NCI-H345 treated with DMSO at 0.1 percent for 48 hours (cell line): ENCODE measurements around the gene PPM1H.

Experiments
- DNase-seq: peaks from one replicate; lab custom pipeline; 2025; ENCODE audit not compliant: unreplicated experiment; lab: John Stamatoyannopoulos, UW

Gene PPM1H

DNA sequence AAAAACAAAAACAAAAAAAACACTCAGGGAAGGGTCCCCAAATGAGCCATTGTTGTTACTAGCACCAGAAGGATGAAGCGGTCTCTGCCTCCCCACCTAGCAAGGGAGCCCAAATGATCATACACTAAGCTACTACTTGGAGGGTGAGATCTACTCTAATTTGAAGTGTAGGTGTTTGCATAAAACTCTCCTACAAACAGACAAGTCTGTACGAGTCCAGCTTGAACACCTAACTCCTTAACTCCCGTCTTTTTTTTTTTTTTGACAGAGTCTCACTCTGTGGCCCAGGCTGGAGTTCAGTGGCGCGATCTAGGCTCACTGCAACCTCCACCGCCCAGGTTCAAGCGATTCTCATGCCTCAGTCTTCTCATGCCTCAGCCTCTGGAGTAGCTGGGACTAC lies 132.6 kb downstream of the PPM1H start:
- no peak for DNase-seq

DNA sequence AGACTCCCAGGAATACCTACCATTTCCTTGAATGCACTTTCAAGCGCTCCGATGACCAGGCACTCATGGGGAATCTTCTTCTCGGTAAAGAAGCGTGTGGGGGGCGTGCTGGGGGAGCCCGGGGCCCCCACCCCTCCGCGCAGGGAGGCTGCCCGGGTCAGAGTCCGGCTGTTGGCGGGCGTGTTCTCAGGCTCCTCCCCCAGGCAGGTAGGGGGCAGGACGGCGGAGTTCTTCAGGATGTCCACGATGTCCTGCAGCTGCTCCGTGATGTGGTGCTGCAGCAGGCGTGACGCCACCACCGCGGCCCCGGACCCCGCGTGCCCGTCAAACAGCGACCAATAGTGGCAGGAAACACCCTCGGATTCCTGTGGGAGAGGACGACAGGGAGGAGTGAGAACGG lies 133.2 kb downstream of the PPM1H start:
- no peak for DNase-seq

DNA sequence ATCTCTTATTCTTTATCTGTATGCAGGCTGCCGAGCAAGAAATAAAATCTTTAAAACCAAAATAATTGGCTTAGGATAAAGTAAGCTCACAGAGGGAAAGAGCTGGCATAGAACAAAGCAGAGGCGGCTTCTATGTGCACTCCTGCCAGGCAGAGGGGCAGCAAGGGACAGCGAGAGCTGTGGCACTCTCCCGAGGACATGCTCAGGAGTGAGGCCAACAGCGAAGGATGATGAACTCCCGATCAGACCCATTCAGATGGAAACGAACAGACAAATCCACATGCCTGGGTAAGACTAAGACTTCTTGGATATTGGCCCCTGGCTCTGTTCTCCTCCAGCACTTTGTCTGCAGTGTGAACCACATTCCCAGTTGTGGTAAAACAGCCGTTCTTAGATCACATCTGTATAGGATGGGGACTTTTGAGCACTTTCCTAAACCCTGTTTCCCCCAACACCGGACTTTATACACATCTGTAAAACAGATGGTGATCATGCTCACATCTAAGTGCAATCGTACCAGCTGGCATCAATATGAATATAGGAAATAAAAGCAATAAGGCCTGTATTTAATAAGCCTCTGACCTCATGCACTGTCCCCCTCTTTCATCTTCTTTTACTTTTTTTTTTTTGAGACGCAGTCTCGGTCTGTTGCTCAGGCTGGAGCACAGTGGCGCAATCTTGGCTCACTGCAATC lies 134.1 kb downstream of the PPM1H start:
- no peak for DNase-seq

- DNase-seq: no peak
Measured at GRCh38 chr12:62799766-62800406, 135.1 kb downstream of the PPM1H start.

DNA sequence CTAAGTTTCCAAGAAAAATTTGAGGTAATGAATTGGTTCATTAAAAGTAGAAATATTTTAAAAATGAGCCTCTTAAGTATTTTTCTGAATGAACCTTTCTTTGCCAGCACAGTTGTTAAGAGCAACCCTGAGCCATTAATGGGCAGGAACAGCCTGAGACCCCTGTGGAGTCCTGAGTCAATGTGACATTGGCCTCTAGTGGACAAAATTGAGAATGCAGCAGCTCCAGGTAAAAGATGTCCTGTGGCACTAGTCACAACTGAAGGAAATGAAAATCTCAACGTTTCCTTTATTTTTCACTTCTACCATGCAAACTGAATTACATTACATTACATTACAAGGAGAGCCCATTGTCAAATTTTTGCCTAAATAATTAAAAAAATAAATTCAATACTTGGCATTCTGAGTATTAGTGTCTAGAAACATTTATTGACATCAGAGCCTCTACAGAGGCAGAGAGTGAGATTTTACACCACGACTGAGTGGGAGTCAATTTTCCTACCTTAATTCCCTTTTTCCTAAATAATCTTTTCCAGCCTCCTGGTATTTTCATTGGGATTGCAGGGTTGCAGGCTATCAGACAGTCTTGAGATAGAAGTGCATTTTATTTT lies 135.7 kb downstream of the PPM1H start:
- DNase-seq: peak; percentile 62

GRCh38 chr12:62794218-62794583 lies 140.7 kb downstream of the PPM1H start:
- DNase-seq: no peak

DNA sequence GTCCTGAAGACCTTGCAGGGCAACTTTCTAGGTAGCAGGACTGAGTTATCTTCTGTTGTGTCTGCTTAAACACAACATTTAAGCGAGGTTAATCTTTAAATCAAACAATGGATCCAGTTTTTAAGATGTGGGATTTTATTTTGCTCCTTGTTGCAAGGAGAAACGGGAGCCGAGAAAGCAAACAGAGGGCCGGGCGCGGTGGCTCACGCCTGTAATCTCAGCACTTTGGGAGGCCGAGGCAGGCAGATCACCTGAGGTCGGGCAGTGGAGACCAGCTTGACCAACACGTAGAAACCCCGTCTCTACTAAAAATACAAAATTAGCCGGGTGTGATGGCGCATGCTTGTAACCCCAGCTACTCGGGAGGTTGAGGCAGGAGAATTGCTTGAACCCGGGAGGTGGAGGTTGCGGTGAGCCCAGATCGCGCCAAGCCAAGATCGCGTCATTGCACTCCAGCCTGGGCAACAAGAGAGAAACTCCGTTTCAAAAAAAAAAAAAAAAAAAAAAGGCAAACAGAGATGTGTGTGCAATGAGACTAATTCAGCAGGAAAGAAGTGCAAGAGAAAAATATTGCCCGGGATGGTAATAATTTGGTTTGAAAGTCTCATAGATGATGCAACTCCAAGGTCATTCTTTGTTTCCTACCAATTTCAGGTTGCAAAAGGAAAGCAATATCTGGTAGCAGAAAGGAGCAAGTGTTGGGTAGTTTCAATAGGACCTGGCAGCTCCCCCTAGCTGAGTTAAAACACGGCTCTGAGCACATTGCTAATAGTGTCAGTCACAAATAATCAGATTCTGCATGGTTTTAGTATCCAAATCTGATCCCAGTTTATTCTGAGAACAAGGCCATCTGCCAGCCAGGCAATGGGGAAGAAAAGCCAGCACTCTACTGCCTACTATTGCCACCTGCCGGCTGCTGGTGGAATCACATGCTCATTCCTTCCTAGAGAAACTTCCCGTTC lies 141.4 kb downstream of the PPM1H start:
- DNase-seq: peak; percentile 53

DNA sequence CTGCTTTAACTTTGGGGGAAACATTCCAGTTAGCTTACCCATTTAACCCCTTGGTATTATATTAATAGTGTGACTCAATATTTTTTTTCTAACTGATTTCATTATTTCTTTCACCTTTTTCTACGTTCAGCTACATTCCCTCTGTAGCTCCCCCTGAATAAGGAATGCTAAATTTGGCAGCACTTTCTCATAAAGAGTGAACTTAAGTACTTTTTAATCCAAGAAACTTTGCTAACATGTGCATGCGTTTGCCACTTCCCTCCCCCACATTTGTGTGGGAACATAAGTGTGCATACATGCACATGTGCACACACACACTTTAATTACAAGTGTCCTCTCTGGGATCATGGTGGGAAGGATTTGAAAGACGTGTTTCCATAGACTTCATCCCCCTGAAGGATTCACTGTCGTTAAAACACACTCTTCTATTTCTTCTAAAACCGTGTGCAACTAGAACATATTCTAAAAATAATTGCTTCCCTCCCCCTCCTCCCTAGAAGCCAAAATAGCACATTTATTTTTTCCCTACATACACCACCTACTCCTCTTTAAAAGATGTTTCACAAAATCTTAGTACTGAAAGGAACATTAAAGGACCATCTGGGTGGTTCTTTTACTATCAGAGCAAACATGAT lies 142.6 kb downstream of the PPM1H start:
- DNase-seq: no peak

DNA sequence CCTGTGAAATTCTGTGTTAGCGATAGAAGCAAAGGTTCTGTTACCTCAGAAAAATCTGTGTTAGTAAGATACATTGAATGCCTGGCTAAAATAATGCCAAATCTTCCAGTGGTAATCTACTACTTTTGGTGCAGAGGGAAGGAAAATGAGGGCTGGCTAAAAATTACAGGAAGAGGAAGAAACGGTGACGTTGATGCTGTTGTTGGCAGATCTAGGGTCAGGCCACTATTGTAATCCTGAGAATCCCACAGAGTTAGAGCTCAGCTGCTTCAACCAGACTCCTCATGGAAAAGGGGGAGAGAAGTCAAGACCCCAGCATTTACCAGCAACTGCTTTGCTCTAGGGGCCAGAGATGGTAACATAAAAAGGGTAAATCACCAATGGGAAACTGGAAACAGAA lies 145.1 kb downstream of the PPM1H start:
- DNase-seq: no peak

DNA sequence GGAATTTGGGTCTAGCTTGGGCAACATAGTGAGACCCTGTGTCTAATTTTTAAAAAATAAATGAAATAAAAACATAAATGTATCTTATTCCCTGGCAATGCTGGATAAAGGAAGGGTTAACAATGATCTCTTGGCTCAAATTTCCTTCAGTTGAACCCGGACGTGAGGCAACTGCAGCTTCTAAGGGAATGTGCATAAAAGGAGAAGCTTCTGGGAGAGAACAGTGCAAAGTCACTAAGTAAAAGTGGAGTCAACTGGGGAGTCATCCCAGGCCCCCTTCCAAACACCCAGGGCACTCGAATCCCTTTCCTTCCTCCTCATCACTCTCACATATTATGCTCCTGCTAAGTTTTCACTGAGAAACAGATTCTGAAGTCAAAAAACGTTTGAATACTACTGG lies 147.3 kb downstream of the PPM1H start:
- no peak for DNase-seq

GRCh38 chr12:62787023-62787422 lies 147.9 kb downstream of the PPM1H start:
- no peak for DNase-seq

DNA sequence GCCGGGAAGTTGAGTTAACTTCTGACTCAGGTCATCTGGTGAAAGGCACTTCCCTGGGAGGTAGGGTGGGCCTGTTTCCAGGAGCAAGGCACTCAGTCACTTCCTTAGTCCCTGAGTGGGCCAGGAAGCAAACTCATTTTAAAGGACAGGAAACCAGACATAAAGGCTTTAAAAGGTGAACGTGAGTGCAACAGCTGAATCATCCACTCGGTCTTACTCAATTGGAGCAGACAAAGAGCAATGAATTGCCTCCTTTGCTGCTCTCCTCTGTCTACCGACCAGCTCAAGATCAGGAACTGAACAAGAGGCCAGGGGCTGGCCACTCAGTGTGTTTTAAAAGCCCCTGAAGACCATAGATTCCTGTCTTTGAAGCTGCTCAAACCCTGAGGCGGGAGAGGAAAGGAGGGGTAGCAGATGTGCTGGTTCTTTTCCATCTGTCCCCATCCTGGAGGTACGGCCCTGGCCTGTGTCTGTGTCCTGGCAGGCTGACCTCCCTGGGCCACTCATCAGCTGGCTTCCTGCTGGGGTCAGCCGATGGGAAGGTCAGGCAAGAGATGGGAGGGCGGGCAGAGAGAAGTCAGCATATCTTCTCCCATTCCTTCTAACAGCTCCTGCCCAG lies 148.9 kb downstream of the PPM1H start:
- DNase-seq: no peak

GRCh38 chr12:62784576-62784975 lies 150.4 kb downstream of the PPM1H start:
- no peak for DNase-seq

DNA sequence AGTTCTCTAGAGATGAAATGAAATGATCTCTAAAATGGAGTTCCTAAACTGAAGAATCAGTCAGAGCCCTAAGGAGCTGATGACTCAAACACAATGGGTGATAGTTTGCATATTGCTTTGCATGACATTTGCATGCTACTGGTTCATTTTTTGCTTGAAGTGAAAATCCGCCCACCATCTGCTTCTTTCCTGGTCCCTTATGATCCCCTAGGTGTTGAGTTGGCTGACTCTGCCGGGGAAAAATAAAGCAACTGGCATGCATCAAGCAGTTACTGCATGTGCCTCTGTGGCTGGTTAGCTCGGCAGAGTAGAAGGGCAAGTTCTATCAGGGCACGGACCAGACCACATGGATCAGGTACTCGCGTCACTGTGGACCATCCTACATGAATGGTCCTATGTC lies 151.1 kb downstream of the PPM1H start:
- no peak for DNase-seq

DNA sequence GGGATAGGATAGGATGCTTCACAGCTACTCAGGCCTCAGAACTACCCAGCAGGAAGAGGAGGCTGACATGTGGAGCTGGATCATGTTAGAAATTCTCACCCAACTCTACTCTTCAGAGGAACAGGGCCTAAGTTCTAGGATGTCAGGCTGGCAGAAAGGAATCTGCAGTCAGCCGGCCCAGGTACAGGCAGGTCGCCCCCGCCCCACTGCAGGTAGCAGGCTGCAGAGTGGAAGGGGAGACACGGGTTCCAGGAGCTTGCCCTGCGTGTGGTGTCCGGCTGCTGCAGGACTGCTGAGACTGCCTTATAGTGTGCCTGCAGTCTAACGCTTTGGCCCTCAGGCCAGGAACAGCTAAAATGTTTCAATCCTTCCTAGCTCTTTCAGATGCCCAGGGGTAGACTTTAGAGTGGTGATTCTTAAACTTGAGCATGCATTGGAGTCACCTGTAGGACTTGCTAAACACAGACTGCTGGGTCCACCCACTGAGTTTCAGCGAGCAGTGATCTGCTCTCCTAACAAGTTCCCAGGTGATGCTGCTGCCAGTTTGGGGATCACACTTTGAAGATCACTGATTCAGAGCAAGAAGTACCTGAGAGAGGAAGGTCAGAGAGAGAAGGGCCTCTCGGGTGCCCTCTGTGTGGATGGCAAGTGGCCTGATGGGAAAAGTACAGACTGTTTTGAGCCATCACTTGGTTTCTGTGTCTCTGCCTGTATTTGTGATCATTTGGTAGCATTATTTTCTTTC lies 153.6 kb downstream of the PPM1H start:
- DNase-seq: no peak

GRCh38 chr12:62779488-62779887 lies 155.5 kb downstream of the PPM1H start:
- no peak for DNase-seq

DNA sequence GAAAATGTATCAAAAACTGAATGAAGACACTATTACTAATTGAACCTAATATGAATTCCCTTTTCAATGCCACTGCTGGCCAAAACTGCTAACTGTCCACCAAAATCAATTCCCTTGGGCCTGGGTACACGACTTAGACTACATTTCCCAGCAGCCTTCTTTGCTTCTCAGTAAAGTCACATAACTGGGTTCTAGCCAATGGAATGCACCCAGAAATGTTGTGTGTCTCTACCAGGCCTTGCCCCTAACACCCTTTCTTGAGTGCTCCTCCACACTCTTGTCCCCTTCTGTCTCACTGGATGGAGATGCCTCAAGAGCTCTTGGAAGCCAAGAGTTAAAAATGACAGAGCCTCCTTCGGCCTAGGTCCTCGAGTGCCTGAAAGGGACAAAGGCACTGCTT lies 156.8 kb downstream of the PPM1H start:
- DNase-seq: no peak

DNA sequence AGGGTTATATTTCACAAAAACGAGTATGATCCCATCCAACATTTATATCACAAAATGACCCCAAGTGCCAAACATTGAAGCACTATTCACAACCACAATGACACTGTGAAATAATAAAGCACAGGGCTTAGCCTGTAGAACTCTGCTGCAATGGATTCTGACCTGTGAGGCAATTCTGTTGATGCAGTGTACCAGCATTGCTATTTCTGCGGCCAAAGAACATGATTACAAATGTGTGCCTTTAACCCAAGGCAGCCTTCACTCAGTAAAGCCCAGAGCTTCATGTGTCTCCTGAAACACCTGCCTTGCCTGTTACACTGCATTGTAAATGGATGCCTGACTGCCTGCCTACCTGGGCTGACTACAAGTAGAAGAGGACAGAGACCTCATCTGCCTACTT lies 158.0 kb downstream of the PPM1H start:
- DNase-seq: no peak

DNA sequence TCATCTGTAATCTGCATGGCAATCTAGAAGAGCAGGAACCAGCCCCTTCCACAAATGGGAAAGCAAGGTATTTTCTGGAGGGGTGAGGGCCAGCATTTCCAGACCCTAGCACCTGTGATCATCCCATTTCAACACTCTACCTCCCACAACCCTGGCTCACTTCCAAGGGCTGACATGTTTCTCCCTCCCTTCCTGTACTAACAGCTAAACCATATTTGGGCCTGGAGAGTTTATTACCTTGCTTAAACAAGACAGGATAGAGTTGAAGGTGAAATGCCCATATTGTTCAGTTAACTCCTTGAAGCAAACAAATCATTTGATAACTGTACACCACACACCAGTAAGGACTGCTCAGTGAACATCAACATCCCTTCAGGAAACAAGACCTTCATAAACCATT lies 158.4 kb downstream of the PPM1H start:
- no peak for DNase-seq

- DNase-seq: no peak
Measured at GRCh38 chr12:62774794-62775193, 160.2 kb downstream of the PPM1H start.
